GM13976 (cell line): ENCODE measurements around the gene LMTK3.
"Not testable (repeated sequence)": the region's sequence is repeated elsewhere in the genome, so short reads cannot be mapped to it uniquely, and the experiment has no call there.

ENCODE experiments used
- DNase-seq: peaks from one replicate; pipeline ENCODE4 v3.0.0; 2012; ENCODE audit warnings: low spot score
- CTCF ChIP-seq: IDR thresholded peaks from 2 replicates; pipeline ENCODE4 v1.5.1; 2012; ENCODE audit warnings: borderline replicate concordance, mild to moderate bottlenecking; ENCODE audit not compliant: insufficient read depth; ENCODE audit errors: extremely low read depth, missing control alignments, control extremely low read depth
- in situ Hi-C: fragments of 300-500 bp; cut with MboI; formaldehyde crosslinking; loops from one replicate; pipeline ENCODE4 v1.12.0; 2022; ENCODE audit warnings: low sequenced_read_pairs, mixed read lengths, inconsistent platforms; ENCODE audit not compliant: unreplicated experiment

Gene LMTK3

DNA sequence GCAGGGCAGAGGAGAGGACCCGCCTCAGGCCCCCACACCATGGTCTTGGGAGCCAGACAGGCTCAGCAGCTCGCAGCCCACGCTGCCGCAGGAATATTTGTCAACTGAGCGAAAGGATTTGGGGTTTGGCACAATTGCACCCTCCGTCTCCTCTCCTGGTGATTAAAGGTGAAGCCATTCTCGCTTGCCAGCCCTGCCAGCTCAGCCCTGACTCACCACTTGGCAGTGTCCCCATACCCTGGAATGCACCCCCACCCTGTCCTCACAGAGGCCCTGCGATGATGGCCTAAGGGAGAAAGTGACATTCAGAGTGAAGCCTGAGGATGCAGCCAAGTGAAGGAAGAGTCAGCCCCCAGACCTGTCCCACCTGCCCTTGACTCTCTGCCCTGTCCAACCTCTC, 23.7 kb downstream of the LMTK3 start:
- no peak for DNase-seq
- no peak for TF ChIP-seq CTCF
- in situ Hi-C loops = no loop called here

- no peak for DNase-seq
- in situ Hi-C loops = no loop called here
- no peak for TF ChIP-seq CTCF
Measured at GRCh38 chr19:48487544-48487943, 24.1 kb downstream of the LMTK3 start.

DNA sequence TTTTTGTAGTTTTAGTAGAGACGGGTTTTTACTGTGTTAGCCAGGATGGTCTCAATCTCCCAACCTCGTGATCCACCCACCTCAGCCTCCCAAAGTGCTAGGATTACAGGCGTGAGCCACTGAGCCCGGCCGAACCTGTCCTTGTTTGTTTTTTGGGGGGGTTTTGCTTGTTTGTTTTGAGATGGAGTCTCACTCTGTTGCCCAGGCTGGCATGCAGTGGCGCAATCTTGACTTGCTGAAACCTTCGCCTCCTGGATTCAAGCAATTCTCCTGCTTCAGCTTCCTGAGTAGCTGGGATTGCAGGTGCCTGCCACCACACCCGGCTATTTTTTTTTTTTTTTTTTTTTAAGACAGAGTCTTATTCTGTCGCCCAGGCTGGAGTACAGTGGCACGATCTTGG, 24.9 kb downstream of the LMTK3 start:
- in situ Hi-C loops, DNase-seq: not testable (repeated sequence)

DNA sequence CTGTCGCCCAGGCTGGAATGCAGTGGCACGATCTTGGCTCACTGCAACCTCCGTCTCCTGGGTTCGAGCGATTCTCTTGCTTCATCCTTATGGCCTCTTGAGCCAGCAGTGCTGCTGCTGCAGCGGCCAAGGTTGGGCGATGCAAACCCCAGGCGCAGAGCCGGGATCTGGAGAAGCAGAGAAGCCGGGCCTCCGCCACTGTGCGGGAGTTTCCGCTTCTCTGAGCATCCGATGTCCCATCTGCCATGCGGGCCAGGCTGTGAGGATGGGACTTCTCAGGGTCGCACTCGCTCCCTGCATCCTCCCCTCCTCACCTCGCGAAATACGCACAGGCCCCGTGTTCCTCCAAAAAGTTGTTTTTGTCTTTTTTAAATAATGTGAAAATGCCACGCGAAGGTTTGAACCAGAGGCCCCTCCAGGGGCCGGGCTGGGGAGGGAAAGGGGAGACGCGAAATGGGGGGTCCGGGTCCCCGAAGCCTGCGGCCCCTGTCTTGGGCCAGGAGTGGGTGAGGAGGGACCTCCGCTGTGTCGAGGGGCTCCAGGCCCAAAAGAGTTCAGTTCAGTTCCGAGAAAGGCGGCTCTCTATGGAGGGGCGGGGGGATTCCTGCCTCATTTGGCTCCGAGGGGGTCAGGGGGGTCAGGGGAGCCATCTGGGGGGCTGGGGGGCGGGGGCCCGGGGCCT, 26.6 kb downstream of the LMTK3 start:
- in situ Hi-C loops = no loop called here
- no peak for TF ChIP-seq CTCF
- DNase-seq = no peak

DNA sequence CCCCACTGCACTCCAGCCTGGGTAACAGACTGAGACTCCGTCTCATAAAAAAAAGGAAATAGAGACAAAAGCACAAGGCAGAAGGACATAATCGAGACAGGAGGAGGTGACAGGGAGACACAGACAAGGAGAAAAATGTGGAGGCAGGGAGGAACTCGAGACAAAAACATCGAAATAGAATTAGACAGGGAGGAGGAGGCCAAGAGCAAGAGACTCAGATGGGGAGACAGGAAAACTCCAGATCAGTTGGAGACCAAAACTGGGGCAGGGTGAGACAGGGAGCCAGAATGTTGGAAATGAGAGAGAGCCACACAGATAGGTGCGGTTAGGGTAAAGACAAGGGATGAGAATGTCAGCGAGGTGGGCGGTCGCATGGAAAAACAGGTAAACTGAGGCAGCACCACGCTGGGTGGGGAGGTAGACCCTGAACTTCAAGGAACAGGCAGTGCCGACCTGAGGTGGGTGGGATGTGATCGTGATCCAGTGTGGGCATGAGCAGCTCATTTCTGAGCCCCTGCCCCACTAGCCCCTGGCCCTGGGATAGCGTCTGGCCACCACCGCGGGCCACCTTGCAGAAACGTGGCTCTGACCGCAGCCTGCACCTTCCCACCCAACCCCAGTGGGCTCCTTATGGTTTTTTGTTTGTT, 27.3 kb downstream of the LMTK3 start:
- no peak for DNase-seq

DNA sequence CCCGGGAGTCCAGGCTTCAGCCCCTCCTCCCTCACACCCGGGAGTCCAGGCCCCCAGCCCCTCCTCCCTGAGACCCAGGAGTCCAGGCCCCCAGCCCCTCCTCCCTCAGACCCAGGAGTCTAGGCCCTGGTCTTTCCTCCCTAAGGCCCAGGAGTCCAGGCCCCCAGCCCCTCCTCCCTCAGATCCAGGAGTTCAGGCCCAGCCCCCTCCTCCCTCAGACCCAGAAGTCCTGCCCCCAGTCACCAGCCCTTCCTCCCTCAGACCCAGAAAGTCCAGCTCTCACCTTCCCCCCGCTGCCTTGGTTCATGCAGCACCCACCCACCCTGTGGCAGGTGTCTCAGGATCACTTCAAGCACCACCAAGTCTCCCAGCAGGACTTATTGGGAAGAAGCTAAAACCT, 28.3 kb downstream of the LMTK3 start:
- TF ChIP-seq CTCF = no peak
- in situ Hi-C loops = no loop called here
- no peak for DNase-seq

More for the DNA sequence above, 27.3 kb downstream of the LMTK3 start:
- in situ Hi-C loops = no loop called here
- no peak for TF ChIP-seq CTCF

GRCh38 chr19:48481846-48482639, 29.6 kb downstream of the LMTK3 start:
- in situ Hi-C loops = no loop called here
- no peak for TF ChIP-seq CTCF
- DNase-seq = no peak
